NCI-H2171 (cell line): ENCODE data around the gene ZDHHC1.
A peak's percentile ranks its signal among the peaks of the same experiment; 100 is the strongest.
"Not testable (repeated sequence)": the region's sequence is repeated elsewhere in the genome, so short reads cannot be mapped to it uniquely, and the experiment has no call there.

Experiments used
- DNase-seq: peaks from one replicate; lab custom pipeline; 2025; lab: John Stamatoyannopoulos, UW

Gene ZDHHC1

DNA sequence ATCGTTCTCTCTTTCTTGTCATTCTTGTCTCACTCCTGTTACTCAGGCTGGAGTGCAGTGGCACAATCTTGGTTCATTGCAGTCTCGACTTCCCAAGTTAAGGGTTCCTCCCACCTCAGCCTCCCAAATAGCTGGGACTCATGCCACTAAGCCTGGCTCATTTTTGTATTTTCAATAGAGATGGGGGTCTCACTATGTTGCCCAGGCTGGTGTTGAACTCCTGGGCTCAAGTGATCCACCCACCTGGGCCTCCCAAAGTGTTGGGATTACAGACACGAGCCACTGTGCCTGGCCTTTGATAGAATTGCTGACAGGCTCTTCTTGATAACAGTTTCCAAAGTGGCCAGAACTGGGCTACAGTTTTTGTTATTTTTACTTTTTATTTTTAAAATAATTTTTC, 55.2 kb downstream of the ZDHHC1 start:
- DNase-seq, result no peak

DNA sequence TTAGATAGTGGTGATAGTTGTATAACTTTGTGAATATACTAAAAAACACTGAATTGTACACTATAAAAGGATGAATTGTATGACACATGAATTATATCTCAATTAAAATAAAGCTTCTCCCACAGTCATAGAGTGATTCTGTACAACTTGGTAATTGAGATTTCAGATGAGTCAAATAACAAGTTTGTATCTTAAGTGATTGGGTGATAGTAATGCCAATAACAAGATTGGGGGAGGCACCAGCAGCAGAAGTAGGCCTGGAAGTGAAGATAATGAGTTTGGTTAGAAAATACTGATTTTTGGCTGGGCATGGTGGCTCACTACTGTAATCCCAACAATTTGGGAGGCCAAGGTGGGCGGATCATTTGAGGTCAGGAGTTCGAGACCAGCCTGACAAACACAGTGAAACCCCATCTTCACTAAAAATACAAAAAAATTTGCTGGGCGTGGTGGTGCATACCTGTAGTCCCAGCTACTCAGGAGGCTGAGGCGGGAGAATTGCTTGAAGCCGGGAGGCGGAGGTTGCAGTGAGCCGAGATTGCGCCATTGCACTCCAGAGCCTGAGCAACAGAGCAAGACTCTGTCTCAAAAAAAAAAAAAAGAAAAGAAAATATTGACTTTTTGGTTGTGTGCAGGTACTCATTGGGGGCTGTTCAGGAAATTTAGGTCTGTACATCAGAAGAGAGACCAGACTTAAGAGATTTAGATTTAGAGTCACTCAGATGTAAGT, 56.6 kb downstream of the ZDHHC1 start:
- not testable (repeated sequence) for DNase-seq

DNA sequence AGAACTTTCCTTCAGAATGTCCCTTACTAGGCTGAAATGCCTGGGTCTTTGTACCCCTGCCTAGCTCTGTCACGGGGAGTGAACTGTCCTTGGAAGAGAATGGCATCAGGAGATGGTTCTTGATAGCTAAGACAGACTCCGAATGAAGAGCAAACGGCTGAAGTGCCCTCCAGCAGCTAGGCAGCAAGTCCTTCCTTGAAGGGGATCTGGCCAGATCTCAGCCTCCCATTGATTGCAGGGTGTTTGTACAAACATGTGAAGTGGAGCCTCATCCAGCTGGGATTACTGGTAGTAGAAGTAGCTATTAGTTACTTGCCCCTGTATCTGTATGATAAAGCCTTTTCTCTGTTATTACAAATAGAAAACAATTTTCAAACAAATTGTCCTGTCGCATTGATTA, 58.7 kb downstream of the ZDHHC1 start:
- DNase-seq, result no peak

DNA sequence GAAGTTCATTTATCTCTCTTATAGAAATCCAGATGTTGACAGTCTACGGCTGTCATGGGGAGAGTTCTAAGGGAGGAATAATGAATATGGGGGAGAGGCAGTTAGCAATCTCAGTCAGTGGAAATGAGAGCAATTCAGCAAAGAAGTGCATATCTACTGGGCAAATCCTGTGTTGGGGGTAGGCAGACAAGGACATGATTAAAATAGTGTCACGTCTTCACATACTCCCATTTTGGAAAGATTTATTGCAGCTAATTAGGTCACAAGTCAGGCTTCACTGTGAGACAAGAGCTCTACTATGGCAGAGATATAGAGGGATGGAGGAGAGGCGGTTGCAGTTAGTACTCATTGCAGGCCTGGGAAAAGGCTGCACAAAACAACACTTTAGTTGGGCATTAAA, 59.9 kb downstream of the ZDHHC1 start:
- DNase-seq, result no peak

DNA sequence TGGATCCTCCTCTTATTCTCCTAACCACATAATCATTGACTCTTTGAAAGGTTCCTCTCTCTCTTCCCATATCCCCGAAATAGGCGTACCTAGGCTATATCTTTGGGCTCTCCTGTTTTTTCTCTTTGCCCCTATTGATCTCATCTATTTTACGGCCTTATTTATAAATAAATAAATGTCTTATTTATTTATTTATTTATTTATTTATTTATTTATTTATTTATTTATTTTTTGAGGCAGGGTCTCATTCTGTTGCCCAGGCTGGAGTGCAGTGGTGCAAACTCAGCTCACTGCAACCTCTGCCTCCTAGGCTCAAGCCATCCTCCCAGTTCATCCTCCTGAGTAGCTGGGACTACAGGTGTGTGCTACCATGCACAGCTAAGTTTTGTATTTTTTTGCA, 63.8 kb downstream of the ZDHHC1 start:
- DNase-seq, result not testable (repeated sequence)

DNA sequence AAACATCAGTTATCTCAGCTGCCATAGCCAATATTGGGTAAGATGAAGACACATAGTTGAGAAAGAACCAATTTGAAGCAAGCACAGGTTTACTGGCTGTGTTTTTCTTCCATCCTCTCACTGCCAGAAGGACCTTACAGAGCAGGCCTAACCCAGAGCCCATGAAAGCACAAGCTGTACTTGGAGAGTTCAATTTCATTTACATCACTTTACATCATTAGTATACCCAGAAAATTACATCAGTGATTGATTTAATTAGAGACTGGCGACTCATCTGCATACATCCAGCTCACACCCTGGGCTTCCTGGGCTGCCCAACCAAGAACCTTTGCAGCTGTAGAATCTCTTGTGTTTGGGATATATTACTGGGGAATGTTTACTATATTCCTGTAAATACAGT, 66.0 kb downstream of the ZDHHC1 start:
- DNase-seq, result no peak

DNA sequence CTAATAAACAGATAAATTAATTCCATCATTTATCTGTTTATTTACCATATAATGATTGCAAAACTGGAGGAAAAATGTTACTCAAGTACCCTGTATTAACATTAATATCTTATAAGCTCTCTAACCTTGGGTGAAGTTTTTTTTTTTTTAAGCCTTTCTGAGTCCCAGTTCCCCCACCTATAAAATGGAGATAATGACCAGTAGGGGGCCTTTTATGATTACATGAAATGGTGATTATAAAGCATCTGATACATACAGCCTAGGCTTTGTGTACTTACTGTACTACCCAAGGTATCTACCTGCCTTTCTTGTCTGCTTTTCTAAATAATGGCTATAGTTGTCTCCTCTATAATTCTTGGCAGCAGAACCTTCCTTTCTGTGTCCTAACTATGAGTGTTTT, 67.1 kb downstream of the ZDHHC1 start:
- DNase-seq, result peak; percentile 24

DNA sequence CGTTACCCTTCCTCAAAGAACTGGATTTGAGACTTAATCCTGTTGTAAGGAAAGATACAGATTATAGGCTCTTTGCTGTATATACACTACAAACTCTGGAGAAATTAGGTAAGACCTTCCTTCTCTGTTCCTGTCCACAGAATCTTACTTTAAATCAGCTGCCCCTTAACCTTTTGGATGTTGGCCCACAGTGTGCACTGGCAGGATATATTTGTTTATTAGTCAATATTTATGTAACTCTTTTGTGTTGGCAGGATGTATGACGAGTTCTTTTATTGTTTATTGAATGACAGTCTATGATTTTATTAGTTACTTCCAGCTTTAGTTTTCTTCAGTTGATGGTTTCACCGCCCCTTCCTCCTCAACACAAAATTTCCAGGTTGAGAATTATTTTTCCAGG, 69.9 kb downstream of the ZDHHC1 start:
- DNase-seq, result no peak

DNA sequence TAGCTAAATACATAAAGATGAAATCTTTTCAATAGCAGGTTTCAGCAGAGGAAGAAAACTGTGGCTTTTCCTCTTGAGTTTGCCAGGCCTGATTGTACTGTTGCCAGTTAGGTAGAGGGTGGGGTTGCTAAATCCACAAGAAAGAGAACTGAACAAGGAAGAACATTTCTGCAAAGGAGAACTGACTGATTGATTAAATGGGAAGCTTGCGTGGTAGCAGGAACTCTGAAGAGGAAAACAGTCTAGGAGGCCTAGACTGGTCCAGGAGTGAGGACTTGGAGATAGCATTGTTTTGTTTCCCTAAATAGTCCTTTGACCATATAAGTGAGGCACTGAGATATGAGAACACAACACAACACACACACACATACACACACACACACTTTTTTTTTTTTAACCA, 70.9 kb downstream of the ZDHHC1 start:
- no peak for DNase-seq
